Measurements from ENCODE around the gene BMP7. TPM values are rescaled to one million over a fixed set of nuclear protein-coding genes. Genes with fewer than 3 reads are reported as not detected.
"Not testable (repeated sequence)": the region's sequence is repeated elsewhere in the genome, so short reads cannot be mapped to it uniquely, and the experiment has no call there.

BMP7 gene
- total RNA-seq, 1 donor from 2014 or later: not detected

DNA sequence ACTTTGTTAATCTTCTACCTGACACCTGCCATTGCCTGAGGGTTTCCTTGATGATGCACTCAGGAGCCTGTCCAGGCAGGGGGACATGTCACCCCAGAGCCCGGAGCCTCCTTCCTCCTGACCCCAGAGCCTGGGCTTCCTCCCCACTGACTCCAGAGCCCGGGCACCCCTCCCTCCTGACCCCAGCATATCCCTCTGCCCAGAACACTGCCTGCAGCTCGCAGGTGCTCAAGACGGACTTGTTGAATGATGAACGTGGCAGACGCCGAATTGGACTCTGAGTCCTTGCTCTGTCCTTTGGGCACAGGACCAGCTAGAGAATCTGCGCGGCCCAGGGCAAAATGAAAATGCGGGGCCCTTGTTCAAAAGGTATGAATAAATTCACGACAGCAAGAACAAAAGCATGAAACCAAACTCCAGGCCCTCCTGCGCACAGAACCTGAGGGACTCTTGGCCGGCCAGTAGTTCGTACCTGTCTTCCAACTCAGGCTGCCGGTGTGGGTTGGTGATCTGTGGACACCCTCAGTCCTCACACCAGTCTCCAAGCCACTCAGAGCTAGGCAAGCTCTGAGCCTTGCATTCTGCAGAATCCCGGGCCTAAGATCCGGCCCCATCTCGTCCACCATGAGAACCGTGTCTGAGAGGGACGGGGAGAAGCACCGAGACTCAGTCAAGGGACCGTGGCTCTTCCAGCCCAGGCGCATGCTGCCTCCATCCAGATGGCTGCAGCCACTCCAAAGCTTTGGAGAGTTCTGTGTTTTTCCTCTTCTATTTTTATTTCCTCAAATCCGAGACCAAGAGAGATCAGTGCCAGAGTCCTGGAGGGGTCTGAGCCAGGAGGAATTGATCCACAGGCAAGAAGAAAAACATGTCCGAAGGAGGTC is 104.7 kb downstream of the BMP7 start:
- H3K9me3 Mint-ChIP-seq: no peaks in the 10 kb centered on the region
- no peaks in the 10 kb centered on the region for H3K4me1 Mint-ChIP-seq
- ATAC-seq (ENCODE audit: low read depth) (no peak), DNase-seq (no peak)
- ChIA-PET POLR2A (no interaction called here), CTCF (no interaction called here)
- H3K36me3 Mint-ChIP-seq (ENCODE audit: low read depth): no peaks in the 10 kb centered on the region
- peaks cover 4% of the 10 kb centered on the region for H3K27me3 Mint-ChIP-seq
- TF ChIP-seq, protein P1, sequence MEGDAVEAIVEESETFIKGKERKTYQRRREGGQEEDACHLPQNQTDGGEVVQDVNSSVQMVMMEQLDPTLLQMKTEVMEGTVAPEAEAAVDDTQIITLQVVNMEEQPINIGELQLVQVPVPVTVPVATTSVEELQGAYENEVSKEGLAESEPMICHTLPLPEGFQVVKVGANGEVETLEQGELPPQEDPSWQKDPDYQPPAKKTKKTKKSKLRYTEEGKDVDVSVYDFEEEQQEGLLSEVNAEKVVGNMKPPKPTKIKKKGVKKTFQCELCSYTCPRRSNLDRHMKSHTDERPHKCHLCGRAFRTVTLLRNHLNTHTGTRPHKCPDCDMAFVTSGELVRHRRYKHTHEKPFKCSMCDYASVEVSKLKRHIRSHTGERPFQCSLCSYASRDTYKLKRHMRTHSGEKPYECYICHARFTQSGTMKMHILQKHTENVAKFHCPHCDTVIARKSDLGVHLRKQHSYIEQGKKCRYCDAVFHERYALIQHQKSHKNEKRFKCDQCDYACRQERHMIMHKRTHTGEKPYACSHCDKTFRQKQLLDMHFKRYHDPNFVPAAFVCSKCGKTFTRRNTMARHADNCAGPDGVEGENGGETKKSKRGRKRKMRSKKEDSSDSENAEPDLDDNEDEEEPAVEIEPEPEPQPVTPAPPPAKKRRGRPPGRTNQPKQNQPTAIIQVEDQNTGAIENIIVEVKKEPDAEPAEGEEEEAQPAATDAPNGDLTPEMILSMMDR (IDR thresholded peaks at IDR 0.05): no peak
- H3K27ac Mint-ChIP-seq: no peak overlapping the region
- intact Hi-C loops (cut with micrococcal nuclease): no loop called here
- no peak overlapping the region for H3K4me3 Mint-ChIP-seq

DNA sequence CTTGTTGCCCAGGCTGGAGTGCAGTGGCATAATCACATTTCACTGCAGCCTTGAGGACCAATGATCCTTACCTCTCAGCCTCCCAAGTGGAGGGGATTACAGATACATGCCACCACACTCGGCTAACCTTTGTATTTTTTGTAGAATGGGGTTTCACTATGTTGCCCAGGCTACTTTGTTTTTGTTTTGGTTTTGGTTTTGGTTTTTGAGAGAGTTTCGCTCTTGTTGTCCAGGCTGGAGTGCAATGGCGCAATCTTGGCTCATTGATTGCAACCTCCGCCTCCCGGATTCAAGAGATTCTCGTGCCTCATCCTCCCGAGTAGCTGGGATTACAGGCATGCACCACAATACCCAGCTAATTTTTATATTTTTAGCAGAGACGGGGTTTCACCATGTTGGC is 105.5 kb downstream of the BMP7 start:
- TF ChIP-seq, protein P1 (IDR thresholded peaks at IDR 0.05): no peak
- H3K27ac Mint-ChIP-seq: no peak overlapping the region
- no peaks in the 10 kb centered on the region for H3K36me3 Mint-ChIP-seq (ENCODE audit: low read depth)
- ChIA-PET CTCF (no interaction called here), POLR2A (no interaction called here)
- DNase-seq (no peak), ATAC-seq (ENCODE audit: low read depth) (no peak)
- H3K4me3 Mint-ChIP-seq: no peak overlapping the region
- no peaks in the 10 kb centered on the region for H3K4me1 Mint-ChIP-seq
- intact Hi-C loops (cut with micrococcal nuclease): no loop called here
- no peaks in the 10 kb centered on the region for H3K9me3 Mint-ChIP-seq
- peaks cover 4% of the 10 kb centered on the region for H3K27me3 Mint-ChIP-seq

DNA sequence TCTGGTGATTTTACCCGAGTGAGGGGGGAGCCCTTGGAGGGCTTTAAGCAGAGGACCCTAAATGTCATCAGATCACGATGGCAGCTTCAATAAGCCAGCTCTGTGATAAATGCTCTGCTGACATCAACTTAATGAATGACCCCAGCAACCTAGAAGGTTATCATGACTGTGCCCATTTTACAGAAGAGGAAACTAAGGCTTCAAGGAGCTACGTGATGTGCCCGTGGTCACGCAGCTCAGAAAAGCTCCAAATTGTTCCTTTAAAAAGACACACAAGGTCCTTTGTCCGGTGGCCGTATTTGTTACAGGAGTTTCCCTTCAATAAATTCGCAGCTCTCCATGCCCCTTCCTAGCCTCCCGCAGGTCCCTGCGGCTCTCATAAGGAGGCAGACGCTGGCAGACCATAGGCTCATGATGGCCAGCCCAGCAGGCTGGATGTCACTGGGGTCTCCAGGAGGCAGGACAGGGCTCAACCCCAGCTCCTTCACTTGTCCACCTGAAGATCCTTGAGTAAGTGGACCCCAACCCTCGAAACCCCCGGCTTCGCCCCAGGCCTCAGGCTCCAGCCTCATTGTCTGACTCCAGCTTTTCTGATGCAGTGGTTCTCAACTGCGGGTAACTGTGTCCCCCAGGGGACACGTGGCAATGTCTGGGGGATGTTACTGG is 106.4 kb downstream of the BMP7 start:
- POLR2A ChIA-PET: no interaction called here
- no peak overlapping the region for H3K27ac Mint-ChIP-seq
- ATAC-seq (ENCODE audit: low read depth): no peak
- H3K36me3 Mint-ChIP-seq (ENCODE audit: low read depth): no peaks in the 10 kb centered on the region
- CTCF ChIA-PET: no interaction called here
- DNase-seq: no peak
- peaks cover under 1% of the 10 kb centered on the region for H3K27me3 Mint-ChIP-seq
- TF ChIP-seq, protein P1 (IDR thresholded peaks at IDR 0.05): no peak
- intact Hi-C loops (cut with micrococcal nuclease): loop anchor here (2.0 kb wide), 1 partner anchor 77 kb away; no protein-coding TSS in a partner anchor
- H3K4me3 Mint-ChIP-seq: no peak overlapping the region
- H3K9me3 Mint-ChIP-seq: no peaks in the 10 kb centered on the region
- H3K4me1 Mint-ChIP-seq: no peaks in the 10 kb centered on the region

DNA sequence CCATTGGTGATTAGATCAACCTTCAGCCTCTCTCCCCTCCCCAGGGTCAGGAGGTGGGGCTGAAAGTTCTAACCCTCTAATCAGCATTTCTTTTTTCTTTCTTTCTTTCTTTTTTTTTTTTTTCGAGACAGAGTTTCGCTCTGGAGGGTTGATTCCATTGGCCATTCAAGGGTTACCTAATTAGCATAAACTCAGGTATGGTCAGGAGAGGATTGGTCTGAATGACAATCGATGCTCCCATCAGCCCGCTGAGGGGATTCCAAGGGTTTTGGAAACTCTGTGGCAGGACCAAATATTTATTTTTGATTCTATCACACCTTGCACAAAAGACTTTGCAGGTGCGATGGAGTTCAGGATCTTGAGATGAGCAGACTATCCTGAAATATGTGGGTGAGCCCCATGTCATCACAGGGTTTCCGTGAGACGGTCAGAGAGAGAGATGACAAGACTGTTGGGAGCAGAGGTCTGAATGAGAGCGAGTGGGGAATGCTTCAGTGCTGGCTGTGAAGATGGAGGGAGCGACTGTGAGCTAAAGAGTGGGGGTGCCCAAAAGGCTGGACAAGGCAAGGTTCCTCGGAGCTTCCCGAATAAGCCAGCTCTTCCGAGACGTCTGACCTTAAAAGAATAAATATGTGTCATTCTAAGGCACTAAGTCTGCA is 107.1 kb downstream of the BMP7 start:
- ChIA-PET POLR2A (interaction anchor here (0.5 kb wide), 1 partner anchor 17 kb away, joined by 3 read pairs; no protein-coding TSS in a partner anchor), CTCF (no interaction called here)
- H3K36me3 Mint-ChIP-seq (ENCODE audit: low read depth): no peaks in the 10 kb centered on the region
- DNase-seq: no peak
- H3K9me3 Mint-ChIP-seq: no peaks in the 10 kb centered on the region
- ATAC-seq (ENCODE audit: low read depth): no peak
- no peak overlapping the region for H3K27ac Mint-ChIP-seq
- no peak overlapping the region for H3K4me3 Mint-ChIP-seq
- TF ChIP-seq, protein P1 (IDR thresholded peaks at IDR 0.05): no peak
- no peaks in the 10 kb centered on the region for H3K27me3 Mint-ChIP-seq
- no peaks in the 10 kb centered on the region for H3K4me1 Mint-ChIP-seq
- intact Hi-C loops (cut with micrococcal nuclease): loop anchor here (2.0 kb wide), 1 partner anchor 77 kb away; no protein-coding TSS in a partner anchor

DNA sequence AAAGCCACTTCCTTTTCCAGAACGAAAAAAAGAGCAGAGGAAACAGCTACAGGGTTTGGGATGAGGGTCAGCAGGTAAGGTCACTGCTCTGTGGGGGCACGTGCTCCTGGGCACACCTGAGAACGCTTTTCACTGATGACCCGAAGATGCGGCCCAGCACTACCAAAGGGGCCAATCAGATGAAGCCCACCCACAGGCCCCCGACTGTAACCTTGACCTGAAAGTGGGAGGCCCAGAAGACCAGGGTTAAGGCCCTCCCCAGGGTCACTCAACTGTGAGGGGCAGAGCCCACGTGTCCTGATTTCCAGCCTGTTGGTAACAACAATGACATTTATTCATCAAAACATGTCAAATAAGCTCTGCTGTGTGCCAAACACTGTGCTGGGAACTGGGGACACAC is 108.0 kb downstream of the BMP7 start:
- ATAC-seq (ENCODE audit: low read depth) (no peak), DNase-seq (no peak)
- intact Hi-C loops (cut with micrococcal nuclease): loop anchor here (2.0 kb wide), 1 partner anchor 78 kb away; no protein-coding TSS in a partner anchor
- Mint-ChIP-seq H3K27ac (no peak overlapping the region), H3K4me3 (no peak overlapping the region), H3K36me3 (ENCODE audit: low read depth) (no peaks in the 10 kb centered on the region), H3K4me1 (no peaks in the 10 kb centered on the region), H3K9me3 (no peaks in the 10 kb centered on the region), H3K27me3 (no peaks in the 10 kb centered on the region)
- ChIA-PET POLR2A (no interaction called here), CTCF (no interaction called here)
- TF ChIP-seq, protein P1 (IDR thresholded peaks at IDR 0.05): no peak

DNA sequence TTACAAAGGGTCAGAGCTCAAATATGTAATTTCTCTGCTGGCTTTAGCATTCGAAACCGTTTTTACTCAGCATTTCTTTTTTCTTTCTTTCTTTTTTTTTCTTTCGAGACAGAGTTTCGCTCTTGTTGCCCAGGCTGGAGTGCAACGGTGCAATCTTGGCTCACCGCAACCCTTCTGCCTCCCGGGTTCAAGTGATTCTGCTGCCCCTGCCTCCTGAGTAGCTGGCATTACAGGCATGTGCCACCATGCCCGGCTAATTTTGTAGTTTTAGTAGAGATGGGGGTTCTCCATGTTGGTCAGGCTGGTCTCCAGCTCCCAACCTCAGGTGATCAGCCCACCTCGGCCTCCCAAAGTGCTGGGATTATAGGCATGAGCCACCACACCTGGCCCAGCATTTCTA is 108.7 kb downstream of the BMP7 start:
- DNase-seq; H3K9me3 Mint-ChIP-seq; CTCF ChIA-PET; H3K36me3 Mint-ChIP-seq (ENCODE audit: low read depth); POLR2A ChIA-PET; H3K27me3 Mint-ChIP-seq; H3K27ac Mint-ChIP-seq; H3K4me1 Mint-ChIP-seq; H3K4me3 Mint-ChIP-seq; ATAC-seq (ENCODE audit: low read depth): not testable (repeated sequence)
- intact Hi-C loops (cut with micrococcal nuclease): loop anchor here (2.0 kb wide), 1 partner anchor 79 kb away; no protein-coding TSS in a partner anchor
